Cardiac muscle cell (in vitro differentiated cells and primary cell): ENCODE measurements around the gene AMOTL1. TPM values are rescaled to one million over a fixed set of nuclear protein-coding genes. Genes with fewer than 3 reads are reported as not detected.

ENCODE experiments used
- DNase-seq, 2 donors: peaks; one replicate each; pipeline versions ENCODE4 v3.0.0 to v3.0.0-alpha.2; 2010 to 2017; ENCODE audit warnings: low read depth in 1 of 2, low spot score in 1 of 2
- H3K27ac ChIP-seq: fragments of 200-600 bp; sonication (generic); 2 replicates; pipeline ENCODE4 v1.5.1; 2016
- H3K27me3 ChIP-seq: fragments of 200-600 bp; sonication (generic); 2 replicates; pipeline ENCODE4 v1.6.0; 2016; ENCODE audit warnings: control low read depth
- H3K36me3 ChIP-seq: fragments of 200-600 bp; sonication (generic); 2 replicates; pipeline ENCODE4 v1.5.1; 2016; ENCODE audit warnings: control low read depth
- H3K4me1 ChIP-seq: fragments of 200-600 bp; sonication (generic); 2 replicates; pipeline ENCODE4 v1.8.1; 2017; ENCODE audit warnings: low read depth, mild to moderate bottlenecking, mixed run types
- H3K4me3 ChIP-seq: fragments of 200-600 bp; sonication (generic); 2 replicates; pipeline ENCODE4 v1.5.1; 2016; ENCODE audit warnings: mild to moderate bottlenecking
- H3K9me3 ChIP-seq: fragments of 200-600 bp; sonication (generic); 2 replicates; pipeline ENCODE4 v1.5.1; 2017; ENCODE audit warnings: low read depth, mild to moderate bottlenecking, control low read depth
- CTCF ChIP-seq: IDR thresholded peaks from 2 replicates; pipeline ENCODE4 v1.5.1; 2012; ENCODE audit warnings: low read depth, mild to moderate bottlenecking, low read length
- polyA plus RNA-seq: library from polyadenylated mRNA; unstranded; fragments of >200 nt; fragmentation: Nextera tagmentation; extraction: Ambion mirVana; gene quantifications from 2 replicates; pipeline ENCODE4 v1.2.1, GENCODE V29; 2016
- total RNA-seq: library from RNA; depleted of rRNA; stranded (reverse); fragments of >200 nt; gene quantifications from 2 replicates; pipeline ENCODE4 v1.2.3, GENCODE V29; 2016

AMOTL1 gene
- total and polyA plus RNA-seq, 2 experiments from 2014 or later, result 1.2 to 5.1 TPM

DNA sequence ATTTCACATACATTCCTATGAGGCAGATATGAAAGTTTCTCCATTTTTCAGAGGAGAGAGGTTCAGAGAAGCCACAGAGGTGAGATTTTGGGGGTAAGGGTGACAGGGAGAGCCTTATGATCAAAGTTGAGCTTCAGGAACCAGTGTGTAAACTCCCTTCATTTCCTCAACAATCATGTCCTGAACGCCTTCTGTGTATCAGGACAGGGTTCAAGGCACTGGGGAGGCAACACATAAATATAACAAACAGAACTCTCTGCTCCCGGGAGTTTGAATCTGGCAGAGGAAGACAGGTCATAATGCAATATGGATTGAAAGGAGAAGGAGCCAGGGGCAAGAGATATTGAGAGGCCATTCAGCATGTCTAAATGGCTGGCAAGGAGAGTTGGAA lies 28.0 kb downstream of the AMOTL1 start:
- TF ChIP-seq CTCF, result no peak
- Histone ChIP-seq H3K27ac (no peak overlapping the region), H3K36me3 (no peaks in the 10 kb centered on the region), H3K27me3 (no peaks in the 10 kb centered on the region), H3K4me3 (no peak overlapping the region), H3K4me1 (no peaks in the 10 kb centered on the region), H3K9me3 (no peaks in the 10 kb centered on the region)
- no peak for DNase-seq

- Histone ChIP-seq H3K9me3 (no peaks in the 10 kb centered on the region), H3K36me3 (no peaks in the 10 kb centered on the region), H3K27me3 (no peaks in the 10 kb centered on the region), H3K4me3 (no peak overlapping the region), H3K4me1 (no peaks in the 10 kb centered on the region), H3K27ac (no peak overlapping the region)
- no peak for TF ChIP-seq CTCF
- no peak for DNase-seq
Measured at GRCh38 chr11:94796863-94797262, 28.7 kb downstream of the AMOTL1 start.

- no peak for TF ChIP-seq CTCF
- H3K9me3 ChIP-seq, result no peaks in the 10 kb centered on the region
- H3K4me3 ChIP-seq, result no peak overlapping the region
- DNase-seq, result no peak
- H3K36me3 ChIP-seq, result no peaks in the 10 kb centered on the region
- no peaks in the 10 kb centered on the region for H3K27me3 ChIP-seq
- H3K4me1 ChIP-seq, result no peaks in the 10 kb centered on the region
- H3K27ac ChIP-seq, result no peak overlapping the region
Measured at GRCh38 chr11:94799726-94800125, 31.6 kb downstream of the AMOTL1 start.

DNA sequence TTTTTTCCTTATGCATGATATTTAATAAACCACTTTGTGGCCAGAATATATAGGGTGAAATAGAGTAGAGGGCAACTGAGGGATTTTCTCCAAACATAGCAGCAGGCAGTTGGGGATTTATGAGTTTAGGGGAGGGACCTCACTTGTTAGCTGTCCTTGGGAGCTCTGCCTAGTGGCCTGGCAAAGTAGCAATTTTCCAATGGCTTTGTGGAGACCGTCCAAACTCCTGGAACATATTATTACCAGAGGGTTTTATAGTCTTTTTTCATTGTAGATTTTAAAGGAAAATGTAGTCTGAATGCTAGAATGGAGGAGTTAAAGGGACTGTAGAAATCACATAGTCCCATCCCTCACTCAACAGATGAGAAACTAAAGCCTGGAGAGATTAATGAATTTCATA lies 32.3 kb downstream of the AMOTL1 start:
- Histone ChIP-seq H3K4me3 (no peak overlapping the region), H3K9me3 (no peaks in the 10 kb centered on the region), H3K27ac (no peak overlapping the region), H3K4me1 (no peaks in the 10 kb centered on the region), H3K27me3 (peaks cover 3% of the 10 kb centered on the region), H3K36me3 (no peaks in the 10 kb centered on the region)
- TF ChIP-seq CTCF, result no peak
- no peak for DNase-seq

DNA sequence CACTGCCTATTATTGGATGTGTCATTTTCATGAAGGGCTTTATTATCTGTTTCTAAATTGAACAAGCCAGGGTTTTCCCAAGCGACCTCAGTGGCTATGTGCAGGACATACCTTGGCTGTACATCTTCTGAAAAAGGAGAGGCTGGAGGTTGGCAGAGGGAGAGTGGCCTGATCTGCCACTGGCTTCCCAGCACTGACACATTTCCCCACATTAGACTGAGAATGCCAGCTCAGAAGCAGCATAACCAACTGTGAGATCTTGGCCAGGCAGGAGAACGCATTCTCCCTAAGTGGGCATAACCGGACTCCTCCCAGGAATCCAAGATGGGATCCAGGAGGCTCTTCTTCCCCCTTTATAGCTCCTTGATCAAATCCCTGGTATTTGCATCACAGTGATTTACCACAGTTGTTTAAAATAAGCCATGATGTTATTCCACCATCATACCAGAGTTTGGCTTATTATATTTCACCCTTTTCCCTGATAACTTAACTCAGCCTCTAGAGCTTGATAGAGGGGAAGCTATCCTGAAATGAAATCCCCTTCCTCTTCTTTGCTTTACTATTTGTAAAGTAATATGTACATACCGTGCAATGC lies 33.8 kb downstream of the AMOTL1 start:
- no peak for DNase-seq
- Histone ChIP-seq H3K27ac (no peak overlapping the region), H3K36me3 (no peaks in the 10 kb centered on the region), H3K27me3 (peaks cover 4% of the 10 kb centered on the region), H3K4me1 (no peaks in the 10 kb centered on the region), H3K9me3 (no peaks in the 10 kb centered on the region), H3K4me3 (no peak overlapping the region)
- no peak for TF ChIP-seq CTCF

DNA sequence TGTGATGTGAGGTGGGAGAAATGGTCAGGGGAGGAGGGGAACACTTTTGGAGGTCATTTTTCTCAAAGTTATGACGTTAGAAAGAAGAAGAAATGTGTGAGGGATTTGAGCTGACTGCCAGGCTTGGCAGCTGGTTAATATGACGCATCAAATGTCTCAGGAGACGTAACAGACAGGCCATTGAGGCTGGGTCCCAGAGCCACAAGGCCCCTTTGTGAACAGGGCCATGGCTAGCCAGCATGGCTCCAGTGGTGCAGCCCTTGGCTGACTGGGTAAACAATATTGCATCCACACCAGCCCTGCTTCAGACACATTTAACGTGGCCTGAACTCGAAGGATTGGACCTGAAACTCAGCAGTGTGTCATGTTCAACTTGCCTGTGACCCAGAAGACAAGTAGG lies 34.3 kb downstream of the AMOTL1 start:
- Histone ChIP-seq H3K4me3 (no peak overlapping the region), H3K27ac (no peak overlapping the region), H3K36me3 (no peaks in the 10 kb centered on the region), H3K4me1 (no peaks in the 10 kb centered on the region), H3K9me3 (no peaks in the 10 kb centered on the region), H3K27me3 (peaks cover 4% of the 10 kb centered on the region)
- no peak for TF ChIP-seq CTCF
- DNase-seq, result no peak
